MV-4-11 (cell line): Measurements from ENCODE around the gene LOXHD1.

Experiments used
- DNase-seq: peaks from one replicate; lab custom pipeline; 2025; lab: John Stamatoyannopoulos, UW

LOXHD1 gene

GRCh38 chr18:46577546-46577945 lies 79.5 kb downstream of the LOXHD1 start:
- DNase-seq = no peak

GRCh38 chr18:46575851-46576250 lies 81.2 kb downstream of the LOXHD1 start:
- DNase-seq = no peak

- no peak for DNase-seq
These were observed 82.3 kb downstream of the LOXHD1 start for GRCh38 chr18:46574743-46575115.

- DNase-seq = no peak
These were observed 82.8 kb downstream of the LOXHD1 start for GRCh38 chr18:46574000-46574742.

- no peak for DNase-seq
These were observed 83.9 kb downstream of the LOXHD1 start for GRCh38 chr18:46573156-46573555.

GRCh38 chr18:46571756-46572155 lies 85.3 kb downstream of the LOXHD1 start:
- no peak for DNase-seq

- DNase-seq = no peak
These were observed 86.4 kb downstream of the LOXHD1 start for GRCh38 chr18:46570666-46571065.

- DNase-seq = no peak
These were observed 86.9 kb downstream of the LOXHD1 start for GRCh38 chr18:46570134-46570533.

GRCh38 chr18:46569211-46569610 lies 87.8 kb downstream of the LOXHD1 start:
- DNase-seq = no peak

GRCh38 chr18:46567196-46567595 lies 89.8 kb downstream of the LOXHD1 start:
- DNase-seq = no peak

DNA sequence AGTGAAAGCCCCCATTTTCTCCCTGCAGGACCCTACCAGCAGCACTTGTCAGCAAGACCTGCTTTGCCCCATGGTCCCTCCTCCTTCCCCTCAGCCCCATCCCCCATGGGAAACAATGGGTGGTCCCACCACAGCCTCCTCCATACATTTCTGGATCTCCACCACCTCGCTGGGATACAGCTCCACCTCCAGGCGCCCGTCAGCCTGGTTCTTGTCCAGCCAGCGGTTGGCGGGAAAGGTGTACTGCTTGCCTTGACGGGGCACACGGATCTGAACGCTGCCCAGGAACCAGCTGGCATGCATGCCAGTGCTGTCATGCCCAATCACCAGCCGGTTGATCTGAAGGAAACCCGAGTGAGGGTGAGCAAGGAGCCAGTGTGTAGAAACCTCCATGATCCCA lies 90.9 kb downstream of the LOXHD1 start:
- DNase-seq = no peak

DNA sequence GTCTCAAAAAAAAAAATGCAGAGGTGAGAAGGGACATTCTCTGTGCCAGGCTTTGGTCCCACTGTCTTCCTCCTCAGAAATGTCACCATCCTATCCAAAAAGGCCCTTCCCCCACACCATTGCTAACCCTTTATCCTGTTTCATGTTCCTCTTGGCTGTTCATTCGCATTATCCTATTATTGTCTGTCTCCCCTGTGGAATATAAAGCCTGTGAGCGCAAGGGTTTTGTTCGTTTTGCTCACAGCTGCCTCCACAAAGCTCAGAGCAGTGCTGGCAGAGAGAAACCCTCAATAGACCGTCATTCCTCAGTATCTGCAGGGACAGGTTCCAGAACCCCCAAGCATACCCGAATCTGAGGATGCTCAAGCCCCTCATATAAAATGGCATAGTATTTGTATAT lies 91.8 kb downstream of the LOXHD1 start:
- DNase-seq = no peak

DNA sequence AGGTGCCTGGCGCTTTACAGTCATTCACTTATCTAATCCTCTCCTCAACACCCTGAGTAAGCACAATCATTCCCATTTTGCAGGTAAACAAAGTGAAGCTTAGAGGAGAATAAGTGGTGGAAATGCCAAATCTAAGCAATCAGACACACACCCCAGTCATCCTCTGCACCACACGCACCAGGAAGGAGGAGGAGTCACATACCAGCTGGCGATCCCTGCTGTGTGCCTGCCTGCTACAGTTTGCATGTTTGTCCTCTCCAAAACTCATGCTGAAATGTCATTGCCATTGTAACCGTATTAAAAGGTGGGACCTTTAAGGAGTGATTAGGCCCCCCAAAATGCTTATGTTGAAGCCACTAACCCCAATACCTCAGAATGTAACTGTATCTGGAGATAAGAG lies 93.7 kb downstream of the LOXHD1 start:
- DNase-seq = no peak

DNA sequence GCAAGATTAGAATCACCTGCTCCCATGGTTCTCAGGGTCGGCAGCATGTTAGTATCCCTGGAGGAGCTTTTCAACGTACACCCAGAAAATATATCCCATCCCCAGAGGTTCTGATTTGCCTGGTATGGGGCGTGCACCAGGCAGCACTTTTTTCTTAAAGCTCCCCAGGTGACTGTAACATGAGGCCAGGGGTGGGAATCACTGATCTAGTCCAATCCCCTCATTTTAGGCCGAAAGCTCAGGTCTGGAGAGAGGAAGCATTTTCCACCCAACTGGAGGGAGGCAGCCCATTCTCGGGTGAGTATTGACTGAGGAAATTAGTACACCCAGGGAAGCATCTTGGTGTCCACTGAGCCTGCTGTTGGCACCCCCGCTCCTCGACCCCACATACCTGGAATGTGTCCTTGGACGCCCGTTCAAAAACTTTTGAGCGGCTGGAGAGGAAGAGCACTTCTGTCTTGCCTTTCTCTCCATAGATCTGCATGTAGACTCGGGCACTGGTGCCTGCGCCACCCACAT lies 94.3 kb downstream of the LOXHD1 start:
- no peak for DNase-seq

DNA sequence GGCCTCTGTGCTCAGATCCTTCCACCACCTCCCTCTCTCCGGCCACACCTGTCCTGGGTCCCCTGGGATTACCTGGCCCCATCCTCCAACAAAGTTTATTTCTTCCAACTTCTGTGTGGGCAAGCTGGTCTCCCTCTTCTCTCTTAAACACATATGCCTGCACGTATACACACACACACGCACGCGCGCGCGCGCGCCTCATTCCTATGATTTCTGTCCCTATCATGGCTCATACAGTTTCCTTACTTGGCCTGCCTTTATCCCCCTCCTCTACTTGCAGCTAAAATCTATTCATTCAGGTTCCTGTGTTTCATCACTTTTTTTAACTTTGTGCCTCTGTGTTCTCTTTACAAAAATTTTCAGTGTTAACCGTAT lies 96.4 kb downstream of the LOXHD1 start:
- no peak for DNase-seq

DNA sequence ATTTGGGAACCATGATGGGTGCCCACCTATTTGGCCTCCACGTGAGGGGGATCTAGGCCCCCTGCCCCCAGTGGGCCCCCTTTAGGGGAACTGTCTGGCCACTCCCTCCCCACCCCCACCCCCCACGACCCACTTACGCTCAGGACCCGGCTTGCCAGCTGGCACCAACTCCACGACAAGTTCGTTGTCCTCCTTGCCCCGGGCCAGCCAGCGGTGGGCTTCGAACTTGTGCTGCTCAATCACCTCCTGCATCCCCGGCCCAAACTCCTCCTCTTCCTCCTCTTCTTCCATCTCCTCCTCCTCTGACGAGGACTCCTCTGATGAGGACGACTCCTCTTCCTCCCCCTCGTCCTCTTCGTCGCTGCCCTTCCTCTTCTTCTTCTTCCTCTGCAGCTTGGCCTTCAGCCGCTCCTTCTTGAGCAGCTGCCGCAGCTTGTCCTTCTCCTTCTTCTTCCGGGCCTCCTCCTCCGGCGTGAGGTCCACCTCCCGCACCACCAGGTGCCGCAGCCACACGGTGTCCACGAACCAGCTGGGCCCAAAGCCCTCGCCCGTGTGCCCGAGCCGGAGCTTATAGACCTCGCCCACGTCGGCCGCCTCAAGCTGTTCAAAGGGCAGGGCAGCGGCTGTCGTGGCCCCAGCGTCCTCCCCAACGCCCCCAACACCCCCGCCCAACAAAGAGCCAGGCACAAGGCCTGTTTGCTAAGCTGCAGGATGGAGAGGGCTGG lies 96.9 kb downstream of the LOXHD1 start:
- DNase-seq = no peak

DNA sequence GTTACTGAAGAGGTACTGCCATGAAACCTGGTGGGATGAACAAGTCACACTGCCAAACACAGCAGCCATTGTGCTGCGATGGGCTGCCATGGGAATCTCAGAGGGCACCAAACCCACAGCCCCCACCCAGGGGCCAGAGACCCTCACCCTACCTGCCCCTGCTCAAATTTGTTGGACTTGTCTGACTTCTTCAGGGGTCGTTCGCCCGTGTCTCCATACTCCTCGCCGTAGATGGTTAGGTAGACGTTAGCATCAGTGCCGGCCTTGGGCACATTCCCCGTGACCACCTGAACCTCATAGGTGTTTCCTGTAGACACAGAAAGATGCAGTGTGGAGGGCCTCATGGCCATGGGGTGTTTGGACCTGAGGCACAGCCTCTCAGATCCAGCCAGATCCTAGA lies 97.7 kb downstream of the LOXHD1 start:
- DNase-seq = no peak

DNA sequence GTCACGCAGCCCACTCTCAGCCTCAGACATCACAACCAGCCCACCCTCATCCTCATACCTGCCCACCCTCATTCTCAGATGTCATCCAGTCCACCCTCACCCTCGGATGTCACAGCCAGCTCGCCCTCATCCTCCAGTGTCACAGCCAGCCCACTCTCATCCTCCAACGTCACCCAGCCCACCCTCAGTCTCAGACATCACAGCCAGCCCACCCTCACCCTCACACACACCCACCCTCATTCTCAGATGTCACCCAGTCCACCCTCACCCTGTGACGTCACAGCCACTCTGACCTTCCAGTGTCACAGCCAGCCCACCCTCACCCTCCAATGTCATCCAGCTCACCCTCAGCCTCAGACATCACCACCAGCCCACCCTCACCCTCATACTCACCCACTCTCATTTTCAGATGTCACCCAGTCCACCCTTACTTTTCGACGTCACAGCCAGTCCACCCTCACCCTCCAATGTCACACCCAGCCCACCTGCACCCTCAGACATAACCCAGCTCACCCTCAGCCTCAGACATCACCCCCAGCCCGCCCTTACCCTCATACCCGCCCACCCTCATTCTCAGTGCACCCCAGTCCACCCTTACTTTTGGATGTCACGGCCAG lies 100.3 kb downstream of the LOXHD1 start:
- DNase-seq = no peak

DNA sequence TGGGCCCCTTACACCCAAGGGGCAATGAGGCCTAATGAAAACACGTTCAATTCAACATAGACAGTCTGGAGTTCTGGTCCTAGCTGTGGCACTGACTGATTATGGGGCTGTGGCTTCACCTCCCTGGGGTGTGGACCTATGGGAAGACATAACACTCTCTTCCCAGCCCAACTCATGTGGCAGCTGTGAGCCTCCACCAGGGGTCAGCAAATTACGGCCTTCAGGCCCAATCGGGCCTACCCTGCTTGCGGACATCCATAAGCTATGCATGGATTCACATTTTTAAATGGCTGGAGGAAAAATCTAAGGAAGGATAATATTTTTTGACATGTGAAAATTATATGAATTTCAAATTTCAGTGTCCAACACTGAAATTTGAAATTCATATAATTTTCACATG lies 101.3 kb downstream of the LOXHD1 start:
- no peak for DNase-seq

- DNase-seq = no peak
These were observed 101.8 kb downstream of the LOXHD1 start for GRCh38 chr18:46555213-46555612.

GRCh38 chr18:46554406-46555080 lies 102.5 kb downstream of the LOXHD1 start:
- DNase-seq = no peak

DNA sequence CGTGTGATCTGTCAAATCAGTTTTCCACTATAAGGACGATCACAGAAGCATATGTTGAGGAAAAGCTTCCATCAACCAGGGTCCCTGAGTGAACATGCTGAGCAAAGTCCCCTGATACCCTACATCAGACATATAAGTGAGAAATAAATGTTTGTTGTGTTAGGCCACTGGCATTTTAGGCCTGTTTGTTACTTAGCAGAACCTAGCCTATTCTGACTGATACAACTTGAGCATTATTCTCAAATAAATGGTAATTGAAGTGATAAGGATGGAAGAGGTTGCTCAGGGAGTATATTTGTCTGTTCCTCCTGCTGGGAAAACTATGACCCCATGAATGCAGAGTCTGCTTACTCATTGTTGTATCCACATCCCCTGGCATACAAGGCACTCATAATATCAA lies 106.4 kb downstream of the LOXHD1 start:
- no peak for DNase-seq

DNA sequence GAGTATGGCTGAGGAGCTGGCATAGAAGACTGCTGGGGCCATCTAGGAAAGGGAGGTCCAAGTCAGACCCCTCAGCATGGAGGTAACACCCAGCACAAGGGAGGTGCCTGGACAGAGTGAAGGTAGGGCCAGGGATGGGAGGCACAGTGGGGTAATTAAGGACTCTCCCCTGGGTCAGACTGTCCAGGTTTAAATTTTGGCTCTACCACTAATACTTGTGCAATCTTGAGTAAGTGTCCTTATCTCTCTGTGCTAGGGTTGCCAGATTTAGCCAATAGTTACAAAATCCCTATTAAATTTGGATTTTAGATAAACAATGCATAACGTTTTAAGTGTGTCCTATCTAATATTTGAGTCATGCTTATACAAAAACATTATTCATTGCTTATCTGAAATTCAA lies 109.5 kb downstream of the LOXHD1 start:
- no peak for DNase-seq
